ENCODE measurements around the gene GDAP2. TPM values are rescaled to one million over a fixed set of nuclear protein-coding genes. Genes with fewer than 3 reads are reported as not detected.

Gene GDAP2
- total RNA-seq, 1 experiment from 2014 or later: 24.4 TPM

- Histone ChIP-seq H2BK15ac (ENCODE audit: low read depth, low read length) (no peak overlapping the region), H3K27me3 (ENCODE audit: insufficient read depth, low read length) (peaks cover 1% of the 10 kb centered on the region; the same call in 1 of the 2 replicates), H4K8ac (replicated peaks; ENCODE audit: insufficient read length, low read depth, low read length) (no peak overlapping the region), H3K18ac (ENCODE audit: insufficient read length, low read depth, low read length) (no peak overlapping the region), H3K23ac (ENCODE audit: insufficient read length, low read depth, low read length) (no peak overlapping the region), H3K4ac (ENCODE audit: low read depth, low read length) (no peak overlapping the region), H3K9me3 (ENCODE audit: control insufficient read depth, low read depth, low read length) (no peaks in the 10 kb centered on the region), H2BK20ac (ENCODE audit: low read depth, low read length, poor library complexity, severe bottlenecking) (no peak overlapping the region), H4K5ac (ENCODE audit: insufficient read length, low read depth, low read length) (no peak overlapping the region), H2AFZ (ENCODE audit: low read length) (no peak overlapping the region), H3T11ph (ENCODE audit: low read length) (no peak overlapping the region), H3K79me1 (ENCODE audit: insufficient read depth, low read depth, low read length, poor library complexity, severe bottlenecking) (no peaks in the 10 kb centered on the region), H4K91ac (ENCODE audit: insufficient read length, low read depth, low read length) (no peak overlapping the region), H4K20me1 (ENCODE audit: control insufficient read depth, insufficient read depth, insufficient read length) (peaks cover 2% of the 10 kb centered on the region), H3K4me2 (ENCODE audit: insufficient read depth, insufficient read length, low read length) (peak overlapping the region; percentile 95), H3K79me2 (ENCODE audit: insufficient read depth, low read length) (peaks cover 29% of the 10 kb centered on the region; the same call in 1 of the 2 replicates), H2BK120ac (ENCODE audit: low read depth, low read length, poor library complexity, severe bottlenecking) (no peak overlapping the region), H3K4me1 (ENCODE audit: insufficient read depth, low read length) (no peaks in the 10 kb centered on the region; the same call in 1 of the 2 replicates), H2BK12ac (ENCODE audit: insufficient read length, low read depth, low read length) (no peak overlapping the region), H3K23me2 (ENCODE audit: insufficient read length, low read depth, low read length, poor library complexity, severe bottlenecking) (peaks cover 12% of the 10 kb centered on the region), H2BK5ac (ENCODE audit: insufficient read length, low read length) (no peak overlapping the region), H3K27ac (ENCODE audit: insufficient read length, low read depth, low read length) (no peak overlapping the region), H3K56ac (ENCODE audit: insufficient read length, low read depth, low read length) (no peak overlapping the region), H3K9ac (ENCODE audit: extremely low read depth, insufficient read length, low read length) (peak overlapping the region; percentile 39), H2AK5ac (ENCODE audit: insufficient read length, low read length) (no peak overlapping the region), H3K14ac (ENCODE audit: insufficient read depth, low read length) (no peak overlapping the region)
- peak; percentile 61 for DNase-seq
- H3K4me3 Mint-ChIP-seq: peak overlapping the region; percentile 96
- H3K9me3 Mint-ChIP-seq: peaks cover 4 to 5% of the 10 kb centered on the region in 2 experiments; a peak in 4 of 5 replicates
- peak overlapping the region; percentile 44 to 90 (median 60); a peak in 6 of 7 replicates for H3K27ac Mint-ChIP-seq
- TF ChIP-seq CTCF (conservative IDR thresholded peaks at IDR 0.05): peak; percentile 28; the same call in 1 of the 3 replicates
- peaks cover 31 to 39% of the 10 kb centered on the region in 2 experiments for H3K4me1 Mint-ChIP-seq
- no CpG with 5 or more reads among the region's 24 CpGs for WGBS (ENCODE audit: extremely low coverage, insufficient read length, low lambda C conversion rate)
- H3K27me3 Mint-ChIP-seq (ENCODE audit: low read depth): no peaks in the 10 kb centered on the region
- H3K36me3 Mint-ChIP-seq (ENCODE audit: insufficient read depth in 1 of 3, low read depth in 3 of 3): peaks cover 5 to 17% (median 8%) of the 10 kb centered on the region in 3 experiments; a peak in 6 of 7 replicates
Measured at GRCh38 chr1:117928881-117929342, 509 bp downstream of the GDAP2 start.

Measured in H9 (cell line).